ENCODE measurements around the gene RALGAPB.
A peak's percentile ranks its signal among the peaks of the same experiment; 100 is the strongest.

The RALGAPB gene

GRCh38 chr20:38564680-38565079, 92.0 kb downstream of the RALGAPB start:
- H3K27ac ChIP-seq = no peak overlapping the region
- no peak for TF ChIP-seq CTCF (conservative IDR thresholded peaks at IDR 0.05)

- no peak overlapping the region for H3K27ac ChIP-seq
- TF ChIP-seq CTCF (conservative IDR thresholded peaks at IDR 0.05) = no peak
Measured at GRCh38 chr20:38566036-38566598, 93.5 kb downstream of the RALGAPB start.

- H3K27ac ChIP-seq = no peak overlapping the region
- no peak for TF ChIP-seq CTCF (conservative IDR thresholded peaks at IDR 0.05)
Measured at GRCh38 chr20:38569747-38570525, 97.3 kb downstream of the RALGAPB start.

GRCh38 chr20:38573413-38573812, 100.8 kb downstream of the RALGAPB start:
- TF ChIP-seq CTCF (conservative IDR thresholded peaks at IDR 0.05) = no peak
- H3K27ac ChIP-seq = no peak overlapping the region

- no peak for TF ChIP-seq CTCF (conservative IDR thresholded peaks at IDR 0.05)
- peak overlapping the region; percentile 50 for H3K27ac ChIP-seq
Measured at GRCh38 chr20:38579219-38579910, 106.7 kb downstream of the RALGAPB start.

- TF ChIP-seq CTCF (conservative IDR thresholded peaks at IDR 0.05) = no peak
- peak overlapping the region; percentile 50; the same call in 1 of the 2 replicates for H3K27ac ChIP-seq
Measured at GRCh38 chr20:38579921-38580320, 107.3 kb downstream of the RALGAPB start.

GRCh38 chr20:38581013-38581412, 108.4 kb downstream of the RALGAPB start, which contains the start of gene ADIG:
Gene ADIG (plus strand): TSS chr20:38581197. CDS start chr20:38581251, 54 bp downstream.
- TF ChIP-seq CTCF (conservative IDR thresholded peaks at IDR 0.05) = no peak

More at GRCh38 chr20:38581013-38581412, 108.4 kb downstream of the RALGAPB start, which contains the start of gene ADIG:
- H3K27ac ChIP-seq = peak within 1 kb of the TSS; percentile 50; the same call in 1 of the 2 replicates

Measured in VCaP (cell line).